SK-N-SH (cell line): ENCODE measurements around the gene IL2RG. TPM values are rescaled to one million over a fixed set of nuclear protein-coding genes. Genes with fewer than 3 reads are reported as not detected.

Experiments used
- CTCF ChIA-PET: fragments of 300-600, 350-600 bp; formaldehyde crosslinking; extraction: SDS; loops from one replicate; lab custom pipeline; 2021; lab: Yijun Ruan, JAX
- POLR2A ChIA-PET: fragments of 350-600 bp; sonication (Branson Sonifier 250); formaldehyde crosslinking; extraction: SDS; loops from one replicate; lab custom pipeline; 2020; ENCODE audit warnings: antibody characterized with exemption, inconsistent platforms; lab: Yijun Ruan, JAX
- DNase-seq: peaks from one replicate; pipeline ENCODE4 v3.0.0; 2012
- H2AFZ ChIP-seq: fragments of 200-600 bp; sonication (generic); 2 replicates; pipeline ENCODE4 v1.8.1; 2016; ENCODE audit warnings: antibody characterized with exemption, mild to moderate bottlenecking, low read depth
- H3F3A ChIP-seq: fragments of 200-600 bp; sonication (generic); replicated peaks from 2 replicates; pipeline ENCODE3; 2016; ENCODE audit warnings: antibody characterized with exemption, mild to moderate bottlenecking; ENCODE audit not compliant: insufficient read depth
- H3K27ac ChIP-seq, 2 experiments: fragments of 200-500 bp in 1 of 2; fragments of 200-600 bp in 1 of 2; sonication (Bioruptor generic) in 1 of 2; sonication (generic), shearing (Covaris generic) in 1 of 2; 2 replicates each; pipeline versions ENCODE4 v1.5.1 to v1.6.1; 2014 to 2016; ENCODE audit warnings: low read depth in 2 of 2, inconsistent platforms in 1 of 2, low read length in 1 of 2, mild to moderate bottlenecking in 1 of 2, mixed read lengths in 1 of 2
- H3K27me3 ChIP-seq: fragments of 200-600 bp; sonication (generic), shearing (Covaris generic); 2 replicates; pipeline ENCODE4 v1.6.1; 2016; ENCODE audit warnings: mixed run types; ENCODE audit not compliant: insufficient read depth
- H3K36me3 ChIP-seq, 2 experiments: fragments of 200-500 bp in 1 of 2; fragments of 200-600 bp in 1 of 2; sonication (Bioruptor generic) in 1 of 2; sonication (generic) in 1 of 2; replicated peaks in 1 of 2; 2 replicates each; pipeline versions ENCODE3 to v1.5.1; 2014 to 2016; ENCODE audit warnings: low read length in 1 of 2, mild to moderate bottlenecking in 1 of 2; ENCODE audit not compliant: insufficient read depth in 2 of 2, control insufficient read depth in 1 of 2
- H3K4me1 ChIP-seq, 2 experiments: fragments of 200-500 bp in 1 of 2; fragments of 200-600 bp in 1 of 2; sonication (Bioruptor generic) in 1 of 2; sonication (generic), shearing (Covaris generic) in 1 of 2; 2 replicates each; pipeline versions ENCODE4 v1.5.1 to v1.6.1; 2014 to 2016; ENCODE audit warnings: low read depth in 1 of 2, low read length in 1 of 2, mixed run types in 1 of 2; ENCODE audit not compliant: insufficient read depth in 2 of 2, control insufficient read depth in 1 of 2
- H3K4me2 ChIP-seq: fragments of 200-600 bp; sonication (generic), shearing (Covaris generic); 2 replicates; pipeline ENCODE4 v1.6.1; 2017; ENCODE audit warnings: mixed run types
- H3K4me3 ChIP-seq, 2 experiments: fragments of 200-500 bp in 1 of 2; fragments of 200-600 bp in 1 of 2; sonication (Bioruptor generic) in 1 of 2; sonication (generic), shearing (Covaris generic) in 1 of 2; 2 replicates each; pipeline versions ENCODE4 v1.5.1 to v1.8.1; 2014 to 2016; ENCODE audit warnings: low read depth in 2 of 2, inconsistent platforms in 1 of 2, low read length in 1 of 2, mild to moderate bottlenecking in 1 of 2, mixed read lengths in 1 of 2, moderate library complexity in 1 of 2
- H3K79me2 ChIP-seq: fragments of 200-600 bp; sonication (generic); 2 replicates; pipeline ENCODE4 v1.8.1; 2017; ENCODE audit warnings: mild to moderate bottlenecking; ENCODE audit not compliant: insufficient read depth
- H3K9ac ChIP-seq: fragments of 200-600 bp; sonication (generic); 2 replicates; pipeline ENCODE4 v1.6.1; 2017; ENCODE audit warnings: mixed run types
- H3K9me2 ChIP-seq: fragments of 200-600 bp; sonication (generic); 2 replicates; pipeline ENCODE4 v1.6.1; 2017; ENCODE audit warnings: mixed run types
- H3K9me3 ChIP-seq: fragments of 200-600 bp; sonication (generic); 2 replicates; pipeline ENCODE4 v1.6.1; 2017; ENCODE audit warnings: mixed run types, mild to moderate bottlenecking, moderate library complexity
- H4K20me1 ChIP-seq: fragments of 200-600 bp; sonication (generic); 2 replicates; pipeline ENCODE4 v1.6.1; 2017; ENCODE audit warnings: mild to moderate bottlenecking, mixed run types; ENCODE audit not compliant: insufficient read depth
- CHD2 ChIP-seq: fragments of 150-350 bp; IDR thresholded peaks from 2 replicates; pipeline ENCODE4 v1.6.1; 2018; ENCODE audit warnings: low read length; ENCODE audit not compliant: partially characterized antibody
- FOXJ3 ChIP-seq: sonication (generic); formaldehyde crosslinking; IDR thresholded peaks from 2 replicates; pipeline ENCODE4 v1.5.1; 2020; ENCODE audit warnings: mild to moderate bottlenecking, missing genetic modification reagents
- FOXM1 ChIP-seq: IDR thresholded peaks from 2 replicates; pipeline ENCODE4 v1.4.0; 2012; ENCODE audit warnings: low read depth, mild to moderate bottlenecking
- GABPA ChIP-seq: IDR thresholded peaks from 2 replicates; pipeline ENCODE4 v1.4.0; 2012; ENCODE audit warnings: low read depth, mild to moderate bottlenecking
- JUND ChIP-seq: IDR thresholded peaks from 2 replicates; pipeline ENCODE4 v1.4.0; 2012
- MXI1 ChIP-seq: IDR thresholded peaks from 2 replicates; pipeline ENCODE4 v1.6.1; 2012; ENCODE audit warnings: mild to moderate bottlenecking, low read depth, low read length, improper control_type of control experiment
- NFIC ChIP-seq: IDR thresholded peaks from 2 replicates; pipeline ENCODE4 v1.4.0; 2012; ENCODE audit warnings: borderline replicate concordance
- POLR2AphosphoS5 ChIP-seq: IDR thresholded peaks from 2 replicates; pipeline ENCODE4 v1.6.1; 2012; ENCODE audit warnings: low read depth, low read length
- RAD21 ChIP-seq: IDR thresholded peaks from 2 replicates; pipeline ENCODE4 v1.6.1; 2012; ENCODE audit warnings: mild to moderate bottlenecking, low read length
- RCOR1 ChIP-seq: fragments of 150-350 bp; IDR thresholded peaks from 2 replicates; pipeline ENCODE4 v1.6.1; 2017; ENCODE audit warnings: antibody characterized with exemption, low read length
- RXRA ChIP-seq: IDR thresholded peaks from 2 replicates; pipeline ENCODE4 v1.4.0; 2012; ENCODE audit warnings: low read depth, mild to moderate bottlenecking, borderline replicate concordance
- SMC3 ChIP-seq: IDR thresholded peaks from 2 replicates; pipeline ENCODE4 v1.6.1; 2012; ENCODE audit warnings: low read depth, low read length, improper control_type of control experiment
- TAF1 ChIP-seq: IDR thresholded peaks from 2 replicates; pipeline ENCODE4 v1.6.1; 2012; ENCODE audit warnings: low read depth, mild to moderate bottlenecking, low read length, moderate library complexity, borderline replicate concordance
- WGBS: methylation state at CpG from one replicate; pipeline ENCODE4 v1.1.6; 2017; ENCODE audit warnings: low lambda C conversion rate; 5-methylcytosine and 5-hydroxymethylcytosine counted together
- polyA plus RNA-seq, 3 experiments: library from polyadenylated mRNA; depleted of rRNA; stranded (reverse); fragments of >200 nt; gene quantifications; 2 replicates each; pipeline ENCODE4 v1.2.3, GENCODE V29; 2012
- TF ChIP-seq, protein P1 (sequence below): IDR thresholded peaks from 2 replicates; pipeline ENCODE4 v1.6.1; 2012; ENCODE audit warnings: mild to moderate bottlenecking, low read depth, low read length, moderate library complexity
- TF ChIP-seq, protein P2 (sequence below): IDR thresholded peaks from 2 replicates; pipeline ENCODE4 v1.4.0; 2012; ENCODE audit warnings: low read depth
- TF ChIP-seq, protein P3 (sequence below): fragments of 200-600 bp; sonication (generic); IDR thresholded peaks from 2 replicates; pipeline ENCODE4 v1.6.1; 2017; ENCODE audit warnings: antibody characterized with exemption, mild to moderate bottlenecking, moderate library complexity
- TF ChIP-seq, protein P4 (sequence below): fragments of 150-350 bp; IDR thresholded peaks from 2 replicates; pipeline ENCODE4 v1.6.1; 2016; ENCODE audit warnings: mild to moderate bottlenecking, low read depth, low read length

IL2RG gene
- polyA plus RNA-seq (2012; rRNA removed): 0.24 TPM in 1 of 2 replicates, not detected in the other
- 0.05 and 0.10 TPM in 2 replicates for polyA plus RNA-seq (2012; cell fraction: cytosol; rRNA removed)
- polyA plus RNA-seq (2012; cell fraction: nucleus; rRNA removed): 0.15 TPM in 1 of 2 replicates, not detected in the other

DNA sequence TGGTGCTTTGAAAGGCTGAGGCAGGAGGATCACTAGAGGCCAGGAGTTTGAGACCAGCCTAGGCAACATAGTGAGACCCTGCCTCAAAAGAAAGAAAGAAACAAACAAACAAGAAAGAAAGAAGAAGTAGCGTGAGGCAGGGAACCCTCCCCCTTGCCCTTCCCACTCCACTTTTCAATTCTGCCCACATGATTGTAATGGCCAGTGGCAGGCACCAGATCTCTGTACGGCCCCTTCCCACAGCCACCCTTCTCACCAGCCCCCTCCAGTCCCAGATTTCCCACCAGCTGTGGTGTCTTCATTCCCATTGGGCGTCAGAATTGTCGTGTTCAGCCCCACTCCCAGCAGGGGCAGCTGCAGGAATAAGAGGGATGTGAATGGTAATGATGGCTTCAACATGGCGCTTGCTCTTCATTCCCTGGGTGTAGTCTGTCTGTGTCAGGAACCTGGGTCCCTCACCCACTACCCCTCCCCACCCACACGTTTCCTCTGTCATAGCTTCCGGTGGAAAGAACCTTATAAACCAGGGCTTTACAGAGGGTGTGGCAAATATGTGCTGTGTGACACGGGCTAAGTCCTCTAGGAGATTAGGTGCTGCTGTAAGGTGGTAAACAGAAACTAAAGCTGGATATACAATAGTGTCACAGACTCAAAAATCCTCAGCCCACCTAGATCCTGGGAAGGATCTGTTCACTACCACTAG lies at the start of gene IL2RG:
IL2RG (minus strand) TSS at position 437 of the 703 bp plus-strand sequence; CDS start at position 399, 38 bp downstream.
- H3K27ac ChIP-seq: no peak within 1 kb of the TSS
- no peaks in the 10 kb centered on the region for H3K79me2 ChIP-seq
- H3K36me3 ChIP-seq: no peaks in the 10 kb centered on the region
- no peak for DNase-seq
- no peaks in the 10 kb centered on the region for H4K20me1 ChIP-seq
- no peak within 1 kb of the TSS for H3K4me2 ChIP-seq
- H3K4me3 ChIP-seq: no peak within 1 kb of the TSS
- H3K9me2 ChIP-seq: no peaks in the 10 kb centered on the region
- H3K9ac ChIP-seq: no peak within 1 kb of the TSS
- TF ChIP-seq RCOR1: no peak
- no peak for TF ChIP-seq JUND
- TF ChIP-seq, protein P1, sequence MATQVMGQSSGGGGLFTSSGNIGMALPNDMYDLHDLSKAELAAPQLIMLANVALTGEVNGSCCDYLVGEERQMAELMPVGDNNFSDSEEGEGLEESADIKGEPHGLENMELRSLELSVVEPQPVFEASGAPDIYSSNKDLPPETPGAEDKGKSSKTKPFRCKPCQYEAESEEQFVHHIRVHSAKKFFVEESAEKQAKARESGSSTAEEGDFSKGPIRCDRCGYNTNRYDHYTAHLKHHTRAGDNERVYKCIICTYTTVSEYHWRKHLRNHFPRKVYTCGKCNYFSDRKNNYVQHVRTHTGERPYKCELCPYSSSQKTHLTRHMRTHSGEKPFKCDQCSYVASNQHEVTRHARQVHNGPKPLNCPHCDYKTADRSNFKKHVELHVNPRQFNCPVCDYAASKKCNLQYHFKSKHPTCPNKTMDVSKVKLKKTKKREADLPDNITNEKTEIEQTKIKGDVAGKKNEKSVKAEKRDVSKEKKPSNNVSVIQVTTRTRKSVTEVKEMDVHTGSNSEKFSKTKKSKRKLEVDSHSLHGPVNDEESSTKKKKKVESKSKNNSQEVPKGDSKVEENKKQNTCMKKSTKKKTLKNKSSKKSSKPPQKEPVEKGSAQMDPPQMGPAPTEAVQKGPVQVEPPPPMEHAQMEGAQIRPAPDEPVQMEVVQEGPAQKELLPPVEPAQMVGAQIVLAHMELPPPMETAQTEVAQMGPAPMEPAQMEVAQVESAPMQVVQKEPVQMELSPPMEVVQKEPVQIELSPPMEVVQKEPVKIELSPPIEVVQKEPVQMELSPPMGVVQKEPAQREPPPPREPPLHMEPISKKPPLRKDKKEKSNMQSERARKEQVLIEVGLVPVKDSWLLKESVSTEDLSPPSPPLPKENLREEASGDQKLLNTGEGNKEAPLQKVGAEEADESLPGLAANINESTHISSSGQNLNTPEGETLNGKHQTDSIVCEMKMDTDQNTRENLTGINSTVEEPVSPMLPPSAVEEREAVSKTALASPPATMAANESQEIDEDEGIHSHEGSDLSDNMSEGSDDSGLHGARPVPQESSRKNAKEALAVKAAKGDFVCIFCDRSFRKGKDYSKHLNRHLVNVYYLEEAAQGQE: no peak
- no peak for TF ChIP-seq RAD21
- TF ChIP-seq GABPA: no peak
- TF ChIP-seq, protein P2, sequence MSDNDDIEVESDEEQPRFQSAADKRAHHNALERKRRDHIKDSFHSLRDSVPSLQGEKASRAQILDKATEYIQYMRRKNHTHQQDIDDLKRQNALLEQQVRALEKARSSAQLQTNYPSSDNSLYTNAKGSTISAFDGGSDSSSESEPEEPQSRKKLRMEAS: no peak
- TF ChIP-seq SMC3: no peak
- TF ChIP-seq, protein P3, sequence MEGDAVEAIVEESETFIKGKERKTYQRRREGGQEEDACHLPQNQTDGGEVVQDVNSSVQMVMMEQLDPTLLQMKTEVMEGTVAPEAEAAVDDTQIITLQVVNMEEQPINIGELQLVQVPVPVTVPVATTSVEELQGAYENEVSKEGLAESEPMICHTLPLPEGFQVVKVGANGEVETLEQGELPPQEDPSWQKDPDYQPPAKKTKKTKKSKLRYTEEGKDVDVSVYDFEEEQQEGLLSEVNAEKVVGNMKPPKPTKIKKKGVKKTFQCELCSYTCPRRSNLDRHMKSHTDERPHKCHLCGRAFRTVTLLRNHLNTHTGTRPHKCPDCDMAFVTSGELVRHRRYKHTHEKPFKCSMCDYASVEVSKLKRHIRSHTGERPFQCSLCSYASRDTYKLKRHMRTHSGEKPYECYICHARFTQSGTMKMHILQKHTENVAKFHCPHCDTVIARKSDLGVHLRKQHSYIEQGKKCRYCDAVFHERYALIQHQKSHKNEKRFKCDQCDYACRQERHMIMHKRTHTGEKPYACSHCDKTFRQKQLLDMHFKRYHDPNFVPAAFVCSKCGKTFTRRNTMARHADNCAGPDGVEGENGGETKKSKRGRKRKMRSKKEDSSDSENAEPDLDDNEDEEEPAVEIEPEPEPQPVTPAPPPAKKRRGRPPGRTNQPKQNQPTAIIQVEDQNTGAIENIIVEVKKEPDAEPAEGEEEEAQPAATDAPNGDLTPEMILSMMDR: no peak
- no peak for TF ChIP-seq TAF1
- no peaks in the 10 kb centered on the region for H3K9me3 ChIP-seq
- 0 out of 2 replicates have a peak within 1 kb of the TSS, but pooled peaks have one; percentile 35 for H2AFZ ChIP-seq
- no peaks in the 10 kb centered on the region for H3F3A ChIP-seq
- H3K4me1 ChIP-seq: peaks cover 0 to 4% of the 10 kb centered on the region in 2 experiments; a peak in 1 of 4 replicates
- no peaks in the 10 kb centered on the region; the same call in 1 of the 2 replicates for H3K27me3 ChIP-seq
- POLR2A ChIA-PET: interaction anchor here (1.4 kb wide), 1 partner anchor 8 kb away, joined by 5 read pairs; no protein-coding TSS in a partner anchor
- WGBS: 51% methylated on average over 8 of the region's 8 CpGs
- CTCF ChIA-PET: interaction anchor here (1.1 to 1.2 kb wide), 3 partner anchors 9 to 18 kb away, joined by 4 to 5 read pairs (median 4); no protein-coding TSS in a partner anchor

DNA sequence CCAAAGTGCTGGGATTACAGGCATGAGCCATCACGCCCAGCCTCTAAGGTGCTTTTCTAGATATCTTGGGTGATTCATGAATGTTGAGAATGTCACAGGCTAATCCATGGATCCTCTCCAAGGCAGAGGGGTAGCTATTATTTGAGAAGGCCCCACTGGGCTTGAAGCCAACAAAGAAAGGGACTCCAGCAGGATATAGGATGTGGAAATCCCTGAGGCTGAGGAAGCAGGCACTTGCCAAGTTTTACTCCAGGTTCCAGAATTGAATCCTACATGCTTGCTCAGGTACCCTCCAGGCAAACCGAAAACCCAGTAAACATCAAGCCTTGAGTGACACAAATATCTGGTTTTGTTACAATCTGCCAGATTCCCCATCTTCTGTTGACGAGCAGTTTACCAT lies 49.1 kb upstream of the IL2RG start:
- Histone ChIP-seq H4K20me1 (no peaks in the 10 kb centered on the region), H3K4me1 (no peaks in the 10 kb centered on the region), H3K27me3 (peaks cover 26% of the 10 kb centered on the region), H3K9me3 (no peaks in the 10 kb centered on the region), H3K4me2 (no peak overlapping the region), H2AFZ (no peak overlapping the region), H3K4me3 (no peak overlapping the region)
- 62% methylated on average over 3 of the region's 3 CpGs for WGBS
- no peak for TF ChIP-seq POLR2AphosphoS5
- TF ChIP-seq GABPA: no peak
- TF ChIP-seq NFIC: no peak
- TF ChIP-seq SMC3: no peak
- no peak for TF ChIP-seq FOXM1
- TF ChIP-seq RXRA: no peak
- TF ChIP-seq TAF1: no peak
- no peak for TF ChIP-seq FOXJ3 (CRISPR knock-in tag)
- TF ChIP-seq MXI1: no peak
- TF ChIP-seq, protein P4, sequence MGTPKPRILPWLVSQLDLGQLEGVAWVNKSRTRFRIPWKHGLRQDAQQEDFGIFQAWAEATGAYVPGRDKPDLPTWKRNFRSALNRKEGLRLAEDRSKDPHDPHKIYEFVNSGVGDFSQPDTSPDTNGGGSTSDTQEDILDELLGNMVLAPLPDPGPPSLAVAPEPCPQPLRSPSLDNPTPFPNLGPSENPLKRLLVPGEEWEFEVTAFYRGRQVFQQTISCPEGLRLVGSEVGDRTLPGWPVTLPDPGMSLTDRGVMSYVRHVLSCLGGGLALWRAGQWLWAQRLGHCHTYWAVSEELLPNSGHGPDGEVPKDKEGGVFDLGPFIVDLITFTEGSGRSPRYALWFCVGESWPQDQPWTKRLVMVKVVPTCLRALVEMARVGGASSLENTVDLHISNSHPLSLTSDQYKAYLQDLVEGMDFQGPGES: no peak
- no peak for TF ChIP-seq CHD2
- TF ChIP-seq, all 33 proteins: peak for 0
- no peaks in the 10 kb centered on the region for H3K9me2 ChIP-seq
- no peaks in the 10 kb centered on the region for H3K79me2 ChIP-seq
- no peak overlapping the region for H3K9ac ChIP-seq
- POLR2A ChIA-PET: no interaction called here
- CTCF ChIA-PET: no interaction called here
- DNase-seq: no peak
- H3K27ac ChIP-seq: no peak overlapping the region
- no peaks in the 10 kb centered on the region for H3F3A ChIP-seq
- H3K36me3 ChIP-seq: no peaks in the 10 kb centered on the region
